Activated B cell treated with CpG ODN at 0.5 μM for 24 hours (primary cell): Measurements from ENCODE around the gene APBB2. TPM values are rescaled to one million over a fixed set of nuclear protein-coding genes. Genes with fewer than 3 reads are reported as not detected.
A peak's percentile ranks its signal among the peaks of the same experiment; 100 is the strongest.

Experiments
- ATAC-seq: fragments of 200-7000 bp; cut with Tn5 transposase; one replicate; pipeline ENCODE4 v1.10.0; 2021; ENCODE audit warnings: low read depth, mild to moderate bottlenecking, moderate library complexity
- CTCF ChIA-PET: fragments of 350-600 bp; sonication (Branson Sonifier 250); formaldehyde crosslinking; loops from one replicate; lab custom pipeline; 2021; ENCODE audit warnings: antibody characterized with exemption; lab: Charles Lee
- POLR2A ChIA-PET: fragments of 350-600 bp; sonication (Branson Sonifier 250); formaldehyde crosslinking; loops from one replicate; lab custom pipeline; 2021; ENCODE audit warnings: antibody characterized with exemption; lab: Charles Lee
- DNase-seq: peaks from one replicate; pipeline ENCODE4 v3.0.0; 2022
- H3K27ac Mint-ChIP-seq: one replicate; pipeline ENCODE4 v1.8.0; 2020; ENCODE audit warnings: mixed read lengths
- H3K27me3 Mint-ChIP-seq: one replicate; pipeline ENCODE4 v1.8.0; 2021; ENCODE audit warnings: mixed read lengths
- H3K36me3 Mint-ChIP-seq: one replicate; pipeline ENCODE4 v1.8.0; 2021; ENCODE audit warnings: low read depth, mixed read lengths
- H3K4me1 Mint-ChIP-seq: one replicate; pipeline ENCODE4 v1.8.0; 2021; ENCODE audit warnings: mixed read lengths
- H3K4me3 Mint-ChIP-seq: one replicate; pipeline ENCODE4 v1.8.0; 2020; ENCODE audit warnings: mild to moderate bottlenecking, mixed read lengths
- H3K9me3 Mint-ChIP-seq: one replicate; pipeline ENCODE4 v1.8.0; 2020; ENCODE audit warnings: mixed read lengths
- intact Hi-C: fragments of 100-400 bp; cut with micrococcal nuclease; formaldehyde crosslinking; loops from one replicate; pipeline ENCODE4 v1.15.1; 2024
- total RNA-seq: library from RNA; stranded (reverse); gene quantifications from 2 replicates; pipeline ENCODE4 v1.2.3, GENCODE V29; 2022
- TF ChIP-seq, protein P1 (sequence below): fragments of 200-600 bp; IDR thresholded peaks from one replicate; pipeline ENCODE4 v1.8.0; 2022; ENCODE audit warnings: antibody characterized with exemption, mild to moderate bottlenecking

Gene APBB2
- total RNA-seq, 1 donor from 2014 or later, result 3.7 TPM

GRCh38 chr4:40931238-40931637 lies 283.1 kb downstream of the APBB2 start:
- ChIA-PET POLR2A (no interaction called here), CTCF (interaction anchor here (1.7 kb wide), 1 partner anchor 9 kb away, joined by 5 read pairs; no protein-coding TSS in a partner anchor)
- TF ChIP-seq, protein P1, sequence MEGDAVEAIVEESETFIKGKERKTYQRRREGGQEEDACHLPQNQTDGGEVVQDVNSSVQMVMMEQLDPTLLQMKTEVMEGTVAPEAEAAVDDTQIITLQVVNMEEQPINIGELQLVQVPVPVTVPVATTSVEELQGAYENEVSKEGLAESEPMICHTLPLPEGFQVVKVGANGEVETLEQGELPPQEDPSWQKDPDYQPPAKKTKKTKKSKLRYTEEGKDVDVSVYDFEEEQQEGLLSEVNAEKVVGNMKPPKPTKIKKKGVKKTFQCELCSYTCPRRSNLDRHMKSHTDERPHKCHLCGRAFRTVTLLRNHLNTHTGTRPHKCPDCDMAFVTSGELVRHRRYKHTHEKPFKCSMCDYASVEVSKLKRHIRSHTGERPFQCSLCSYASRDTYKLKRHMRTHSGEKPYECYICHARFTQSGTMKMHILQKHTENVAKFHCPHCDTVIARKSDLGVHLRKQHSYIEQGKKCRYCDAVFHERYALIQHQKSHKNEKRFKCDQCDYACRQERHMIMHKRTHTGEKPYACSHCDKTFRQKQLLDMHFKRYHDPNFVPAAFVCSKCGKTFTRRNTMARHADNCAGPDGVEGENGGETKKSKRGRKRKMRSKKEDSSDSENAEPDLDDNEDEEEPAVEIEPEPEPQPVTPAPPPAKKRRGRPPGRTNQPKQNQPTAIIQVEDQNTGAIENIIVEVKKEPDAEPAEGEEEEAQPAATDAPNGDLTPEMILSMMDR, result no peak
- intact Hi-C loops, result no loop called here
- H3K36me3 Mint-ChIP-seq, result no peaks in the 10 kb centered on the region
- H3K4me3 Mint-ChIP-seq, result no peak overlapping the region
- DNase-seq (no peak), ATAC-seq (no peak)
- no peaks in the 10 kb centered on the region for H3K9me3 Mint-ChIP-seq
- H3K27ac Mint-ChIP-seq, result no peak overlapping the region
- H3K27me3 Mint-ChIP-seq, result peaks cover 11% of the 10 kb centered on the region
- no peaks in the 10 kb centered on the region for H3K4me1 Mint-ChIP-seq

- no peak overlapping the region for H3K4me3 Mint-ChIP-seq
- H3K27ac Mint-ChIP-seq, result no peak overlapping the region
- TF ChIP-seq, protein P1, result no peak
- DNase-seq, result no peak
- H3K36me3 Mint-ChIP-seq, result no peaks in the 10 kb centered on the region
- ChIA-PET CTCF (interaction anchor here (0.8 kb wide), 1 partner anchor 19 kb away, joined by 4 read pairs; no protein-coding TSS in a partner anchor), POLR2A (no interaction called here)
- no peaks in the 10 kb centered on the region for H3K9me3 Mint-ChIP-seq
- no peaks in the 10 kb centered on the region for H3K4me1 Mint-ChIP-seq
- no peak for ATAC-seq
- intact Hi-C loops, result loop anchor here (1.0 to 2.0 kb wide), 2 partner anchors 288 to 734 kb away; partner anchors contain the start of gene APBB2
- H3K27me3 Mint-ChIP-seq, result peaks cover 15% of the 10 kb centered on the region
Observed at GRCh38 chr4:40927074-40927473, 287.3 kb downstream of the APBB2 start.

DNA sequence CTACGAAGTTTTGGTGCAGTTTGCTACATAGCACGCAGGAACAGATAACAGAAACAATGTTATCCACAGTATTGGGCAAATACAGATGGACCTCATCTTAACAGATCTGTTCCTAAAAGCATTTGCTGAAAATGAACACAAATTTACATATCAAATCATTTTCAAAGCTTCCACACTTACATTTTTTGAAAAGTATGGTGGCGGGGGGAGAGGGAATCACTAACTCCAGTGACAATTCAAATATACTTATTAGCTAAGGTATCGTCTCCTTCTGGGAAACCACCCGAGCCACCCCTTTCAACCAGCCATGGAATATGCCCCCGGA lies 289.6 kb downstream of the APBB2 start:
- H3K9me3 Mint-ChIP-seq, result no peaks in the 10 kb centered on the region
- peaks cover 15% of the 10 kb centered on the region for H3K27me3 Mint-ChIP-seq
- TF ChIP-seq, protein P1, result peak; percentile 3
- intact Hi-C loops, result loop anchor here (1.0 kb wide), 1 partner anchor 187 kb away; no protein-coding TSS in a partner anchor
- H3K4me1 Mint-ChIP-seq, result no peaks in the 10 kb centered on the region
- no peak overlapping the region for H3K4me3 Mint-ChIP-seq
- POLR2A ChIA-PET, result no interaction called here
- no peaks in the 10 kb centered on the region for H3K36me3 Mint-ChIP-seq
- CTCF ChIA-PET, result interaction anchor here (0.7 to 2.1 kb wide), 11 partner anchors 9 to 772 kb away, joined by 3 to 8 read pairs (median 3); no protein-coding TSS in a partner anchor
- ATAC-seq (no peak), DNase-seq (no peak)
- no peak overlapping the region for H3K27ac Mint-ChIP-seq

GRCh38 chr4:40924096-40924792 lies 290.1 kb downstream of the APBB2 start:
- POLR2A ChIA-PET, result no interaction called here
- intact Hi-C loops, result loop anchor here (1.0 kb wide), 1 partner anchor 187 kb away; no protein-coding TSS in a partner anchor

More at GRCh38 chr4:40924096-40924792, 290.1 kb downstream of the APBB2 start:
- CTCF ChIA-PET, result interaction anchor here (0.7 to 2.1 kb wide), 11 partner anchors 8 to 772 kb away, joined by 3 to 8 read pairs (median 3); no protein-coding TSS in a partner anchor
- H3K4me3 Mint-ChIP-seq, result no peak overlapping the region
- no peaks in the 10 kb centered on the region for H3K4me1 Mint-ChIP-seq
- no peaks in the 10 kb centered on the region for H3K9me3 Mint-ChIP-seq
- H3K27me3 Mint-ChIP-seq, result peaks cover 15% of the 10 kb centered on the region
- peak; percentile 54 for DNase-seq
- no peaks in the 10 kb centered on the region for H3K36me3 Mint-ChIP-seq
- ATAC-seq, result peak; percentile 88
- no peak overlapping the region for H3K27ac Mint-ChIP-seq
- TF ChIP-seq, protein P1, result peak; percentile 61
